ENCODE data around the gene GPC3.

The GPC3 gene

DNA sequence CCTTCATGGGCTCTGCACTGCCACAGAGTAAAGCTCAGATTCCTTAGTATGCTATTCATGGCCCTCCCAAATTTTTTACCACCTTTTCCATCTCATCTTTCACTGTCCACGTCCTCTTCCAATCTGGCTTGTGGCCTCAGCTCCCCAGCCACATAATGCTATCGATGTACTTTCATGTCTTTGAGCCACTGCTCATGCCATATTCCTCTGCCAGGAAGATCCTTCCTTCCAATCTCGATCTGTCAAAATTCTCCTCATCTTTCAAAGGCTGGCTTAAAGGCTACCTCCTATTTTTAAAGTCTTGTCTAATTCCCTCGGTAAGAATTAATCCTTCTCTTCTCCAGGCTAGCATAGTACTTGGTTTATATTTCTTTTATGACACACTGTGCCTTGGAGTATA, 336.8 kb downstream of the GPC3 start:
- Histone ChIP-seq H3K36me3 (ENCODE audit: control insufficient read depth, insufficient read depth, low read length) (no peaks in the 10 kb centered on the region), H3K9me3 (ENCODE audit: control insufficient read depth, insufficient read depth, low read length) (no peaks in the 10 kb centered on the region), H3K27me3 (ENCODE audit: control insufficient read depth, insufficient read depth, low read length) (peaks cover 1% of the 10 kb centered on the region; the same call in 1 of the 2 replicates), H3K27ac (ENCODE audit: low read depth, low read length) (no peak overlapping the region), H3K4me1 (ENCODE audit: control insufficient read depth, insufficient read depth, low read length) (peaks cover 35% of the 10 kb centered on the region), H3K4me3 (ENCODE audit: low read depth, low read length) (no peak overlapping the region), H3K9ac (ENCODE audit: low read depth, low read length) (no peak overlapping the region)

DNA sequence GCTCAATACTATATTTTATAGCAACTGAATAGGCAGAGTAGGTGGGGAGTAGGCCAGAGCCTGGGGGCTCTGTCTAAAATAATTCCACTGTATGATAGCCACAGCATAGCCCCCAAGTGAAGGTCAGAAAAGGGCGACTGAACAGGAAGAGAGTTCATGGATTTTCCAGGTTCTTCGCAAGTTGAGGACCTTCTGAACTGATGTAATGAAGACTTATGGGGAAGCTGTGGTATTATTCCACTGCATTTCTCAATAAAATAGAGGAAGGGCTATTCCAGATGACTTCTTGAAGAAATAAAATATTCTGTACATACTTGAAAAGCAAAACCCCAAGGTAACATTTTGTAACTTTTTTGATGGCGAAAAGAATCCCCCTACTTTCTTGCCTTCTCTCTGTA, 338.7 kb downstream of the GPC3 start:
- no peak overlapping the region for H3K9ac ChIP-seq (ENCODE audit: low read depth, low read length)
- H3K9me3 ChIP-seq (ENCODE audit: control insufficient read depth, insufficient read depth, low read length) = no peaks in the 10 kb centered on the region
- peaks cover 45% of the 10 kb centered on the region for H3K4me1 ChIP-seq (ENCODE audit: control insufficient read depth, insufficient read depth, low read length)
- no peak overlapping the region for H3K4me3 ChIP-seq (ENCODE audit: low read depth, low read length)
- H3K36me3 ChIP-seq (ENCODE audit: control insufficient read depth, insufficient read depth, low read length) = no peaks in the 10 kb centered on the region
- H3K27ac ChIP-seq (ENCODE audit: low read depth, low read length) = no peak overlapping the region
- H3K27me3 ChIP-seq (ENCODE audit: control insufficient read depth, insufficient read depth, low read length) = no peaks in the 10 kb centered on the region

DNA sequence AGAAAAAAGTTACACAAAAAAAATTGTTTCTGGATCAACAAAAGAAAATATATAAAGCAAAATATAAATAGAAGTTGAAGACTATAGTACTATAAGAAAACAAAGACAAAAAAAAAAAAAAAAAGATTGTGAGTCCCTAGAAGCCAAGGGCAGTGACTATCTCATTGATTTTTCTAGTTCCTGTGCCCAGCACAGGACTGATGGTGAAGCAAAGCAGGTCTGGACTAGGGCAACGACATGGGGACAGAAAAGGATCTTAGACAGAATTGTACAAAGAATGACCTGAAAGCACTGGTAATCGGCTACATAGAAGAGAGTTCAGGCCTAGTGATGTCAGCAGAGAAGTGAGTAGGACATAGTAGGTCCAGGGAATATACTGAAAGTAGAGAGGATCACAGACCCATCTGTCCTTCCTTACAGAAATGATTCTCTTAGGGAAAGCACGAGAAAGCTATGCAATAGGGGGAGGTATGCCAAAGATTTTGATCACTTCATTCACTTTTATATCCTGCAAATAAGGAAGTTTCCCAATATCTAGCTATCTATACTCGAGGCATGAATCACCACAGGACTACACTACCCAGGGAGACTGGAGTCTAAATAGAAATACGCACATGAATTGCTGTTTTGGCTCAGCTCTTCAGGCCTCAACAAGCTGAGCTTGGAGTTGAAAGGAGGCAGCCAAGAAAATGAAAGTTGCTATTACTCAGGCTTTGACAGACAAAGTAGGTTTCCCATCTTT, 339.2 kb downstream of the GPC3 start:
- Histone ChIP-seq H3K27ac (ENCODE audit: low read depth, low read length) (no peak overlapping the region), H3K4me1 (ENCODE audit: control insufficient read depth, insufficient read depth, low read length) (peaks cover 43% of the 10 kb centered on the region)

DNA sequence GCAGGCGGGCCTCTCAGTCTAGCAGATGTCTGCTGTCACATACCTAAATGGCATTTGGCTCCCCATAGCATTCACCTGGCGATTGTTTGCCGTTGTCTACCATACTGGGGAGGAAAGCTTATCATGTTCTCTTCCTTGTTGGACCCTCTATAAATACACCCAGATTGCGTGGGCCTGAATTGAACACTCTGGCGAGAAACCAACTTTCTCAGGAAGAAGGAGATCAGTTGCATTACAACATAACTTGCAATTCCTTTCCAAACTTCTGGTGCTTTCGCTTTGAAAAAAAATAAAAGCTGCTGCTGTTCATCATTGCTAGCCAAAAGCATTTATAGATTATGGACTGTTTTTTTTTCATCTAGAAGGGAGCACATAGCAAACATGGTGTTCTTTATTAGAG, 340.1 kb downstream of the GPC3 start:
- Histone ChIP-seq H3K9ac (ENCODE audit: low read depth, low read length) (no peak overlapping the region), H3K4me1 (ENCODE audit: control insufficient read depth, insufficient read depth, low read length) (peaks cover 51% of the 10 kb centered on the region), H3K4me3 (ENCODE audit: low read depth, low read length) (no peak overlapping the region), H3K27ac (ENCODE audit: low read depth, low read length) (no peak overlapping the region), H3K36me3 (ENCODE audit: control insufficient read depth, insufficient read depth, low read length) (no peaks in the 10 kb centered on the region), H3K9me3 (ENCODE audit: control insufficient read depth, insufficient read depth, low read length) (no peaks in the 10 kb centered on the region), H3K27me3 (ENCODE audit: control insufficient read depth, insufficient read depth, low read length) (no peaks in the 10 kb centered on the region)

More for the DNA sequence above, 339.2 kb downstream of the GPC3 start:
- no peak overlapping the region for H3K9ac ChIP-seq (ENCODE audit: low read depth, low read length)
- no peak overlapping the region for H3K4me3 ChIP-seq (ENCODE audit: low read depth, low read length)
- no peaks in the 10 kb centered on the region for H3K9me3 ChIP-seq (ENCODE audit: control insufficient read depth, insufficient read depth, low read length)
- H3K27me3 ChIP-seq (ENCODE audit: control insufficient read depth, insufficient read depth, low read length) = no peaks in the 10 kb centered on the region
- H3K36me3 ChIP-seq (ENCODE audit: control insufficient read depth, insufficient read depth, low read length) = no peaks in the 10 kb centered on the region

- Histone ChIP-seq H3K27me3 (ENCODE audit: control insufficient read depth, insufficient read depth, low read length) (no peaks in the 10 kb centered on the region), H3K36me3 (ENCODE audit: control insufficient read depth, insufficient read depth, low read length) (no peaks in the 10 kb centered on the region), H3K4me3 (ENCODE audit: low read depth, low read length) (no peak overlapping the region), H3K4me1 (ENCODE audit: control insufficient read depth, insufficient read depth, low read length) (peaks cover 43% of the 10 kb centered on the region), H3K9ac (ENCODE audit: low read depth, low read length) (peak overlapping the region; percentile 34; the same call in 1 of the 2 replicates), H3K9me3 (ENCODE audit: control insufficient read depth, insufficient read depth, low read length) (no peaks in the 10 kb centered on the region), H3K27ac (ENCODE audit: low read depth, low read length) (peak overlapping the region; percentile 73)
These were observed 345.0 kb downstream of the GPC3 start for GRCh38 chrX:133640161-133641015.

DNA sequence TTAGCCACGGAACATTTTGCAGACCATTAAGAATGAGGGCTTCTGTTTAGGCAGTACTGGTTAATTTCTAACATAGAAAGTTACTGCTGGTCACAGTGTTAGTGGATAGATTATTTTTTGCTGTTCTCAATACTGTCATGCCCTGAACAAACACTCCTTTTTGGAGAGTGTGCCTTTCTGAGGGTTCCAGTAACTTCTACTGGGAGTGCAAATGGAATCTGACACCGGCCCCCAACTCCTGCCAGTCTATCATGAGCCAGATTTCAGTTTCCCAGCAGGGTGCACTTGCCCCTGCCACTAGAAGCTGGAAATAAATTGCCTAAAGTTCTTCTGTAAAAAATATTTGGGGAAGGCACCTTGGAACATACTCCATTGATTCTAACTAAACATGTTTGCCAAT, 345.7 kb downstream of the GPC3 start:
- H3K27ac ChIP-seq (ENCODE audit: low read depth, low read length) = peak overlapping the region; percentile 73
- peak overlapping the region; percentile 34; the same call in 1 of the 2 replicates for H3K9ac ChIP-seq (ENCODE audit: low read depth, low read length)
- H3K9me3 ChIP-seq (ENCODE audit: control insufficient read depth, insufficient read depth, low read length) = no peaks in the 10 kb centered on the region
- H3K4me3 ChIP-seq (ENCODE audit: low read depth, low read length) = no peak overlapping the region
- no peaks in the 10 kb centered on the region for H3K27me3 ChIP-seq (ENCODE audit: control insufficient read depth, insufficient read depth, low read length)
- no peaks in the 10 kb centered on the region for H3K36me3 ChIP-seq (ENCODE audit: control insufficient read depth, insufficient read depth, low read length)
- H3K4me1 ChIP-seq (ENCODE audit: control insufficient read depth, insufficient read depth, low read length) = peaks cover 43% of the 10 kb centered on the region

GRCh38 chrX:133638285-133638684, 347.1 kb downstream of the GPC3 start:
- Histone ChIP-seq H3K4me1 (ENCODE audit: control insufficient read depth, insufficient read depth, low read length) (peaks cover 41% of the 10 kb centered on the region), H3K27ac (ENCODE audit: low read depth, low read length) (no peak overlapping the region), H3K4me3 (ENCODE audit: low read depth, low read length) (no peak overlapping the region), H3K36me3 (ENCODE audit: control insufficient read depth, insufficient read depth, low read length) (no peaks in the 10 kb centered on the region), H3K9ac (ENCODE audit: low read depth, low read length) (no peak overlapping the region), H3K9me3 (ENCODE audit: control insufficient read depth, insufficient read depth, low read length) (no peaks in the 10 kb centered on the region), H3K27me3 (ENCODE audit: control insufficient read depth, insufficient read depth, low read length) (no peaks in the 10 kb centered on the region)

DNA sequence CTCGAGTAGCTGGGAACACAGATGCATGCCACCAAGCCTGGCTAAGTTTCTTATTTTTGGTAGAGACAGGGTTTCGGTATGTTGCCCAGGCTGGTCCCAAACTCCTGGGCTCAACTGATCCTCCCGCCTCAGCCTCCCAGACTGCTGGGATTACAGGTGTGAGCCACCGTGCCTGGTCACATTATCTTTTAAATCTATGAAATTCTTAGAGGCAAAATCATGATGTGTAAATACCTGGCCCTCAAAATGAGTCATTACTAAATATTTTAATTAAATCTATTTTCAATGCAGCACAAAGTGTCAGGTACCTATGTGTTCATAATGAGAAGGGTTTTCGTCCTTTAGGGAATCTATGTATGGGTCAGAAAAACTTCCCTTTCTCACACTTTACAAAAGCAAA, 347.6 kb downstream of the GPC3 start:
- H3K27me3 ChIP-seq (ENCODE audit: control insufficient read depth, insufficient read depth, low read length) = no peaks in the 10 kb centered on the region
- H3K4me1 ChIP-seq (ENCODE audit: control insufficient read depth, insufficient read depth, low read length) = peaks cover 35% of the 10 kb centered on the region
- no peak overlapping the region for H3K4me3 ChIP-seq (ENCODE audit: low read depth, low read length)
- no peak overlapping the region for H3K9ac ChIP-seq (ENCODE audit: low read depth, low read length)
- no peak overlapping the region for H3K27ac ChIP-seq (ENCODE audit: low read depth, low read length)
- H3K9me3 ChIP-seq (ENCODE audit: control insufficient read depth, insufficient read depth, low read length) = no peaks in the 10 kb centered on the region
- H3K36me3 ChIP-seq (ENCODE audit: control insufficient read depth, insufficient read depth, low read length) = no peaks in the 10 kb centered on the region

DNA sequence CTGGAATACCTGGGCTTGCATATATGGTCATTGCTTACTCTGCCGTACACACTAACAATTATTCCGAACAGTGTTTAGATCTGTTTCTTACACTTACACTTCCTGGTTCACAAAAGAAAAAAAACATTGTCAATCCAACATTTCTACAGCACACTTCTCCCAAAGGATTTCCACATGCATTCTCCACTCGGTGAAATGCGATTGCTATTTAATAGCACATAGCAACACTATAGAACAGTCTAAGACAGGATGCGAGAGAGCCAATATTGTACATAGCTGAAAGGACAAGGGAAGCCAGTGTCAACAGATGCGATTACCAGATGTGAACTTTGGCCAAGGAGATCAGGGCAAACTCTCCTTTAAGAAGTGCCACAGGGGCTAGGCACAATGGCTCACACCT, 349.4 kb downstream of the GPC3 start:
- H3K27me3 ChIP-seq (ENCODE audit: control insufficient read depth, insufficient read depth, low read length) = no peaks in the 10 kb centered on the region
- no peak overlapping the region for H3K9ac ChIP-seq (ENCODE audit: low read depth, low read length)
- no peak overlapping the region for H3K4me3 ChIP-seq (ENCODE audit: low read depth, low read length)
- no peaks in the 10 kb centered on the region for H3K36me3 ChIP-seq (ENCODE audit: control insufficient read depth, insufficient read depth, low read length)
- no peaks in the 10 kb centered on the region for H3K9me3 ChIP-seq (ENCODE audit: control insufficient read depth, insufficient read depth, low read length)
- peaks cover 26% of the 10 kb centered on the region for H3K4me1 ChIP-seq (ENCODE audit: control insufficient read depth, insufficient read depth, low read length)
- no peak overlapping the region for H3K27ac ChIP-seq (ENCODE audit: low read depth, low read length)

DNA sequence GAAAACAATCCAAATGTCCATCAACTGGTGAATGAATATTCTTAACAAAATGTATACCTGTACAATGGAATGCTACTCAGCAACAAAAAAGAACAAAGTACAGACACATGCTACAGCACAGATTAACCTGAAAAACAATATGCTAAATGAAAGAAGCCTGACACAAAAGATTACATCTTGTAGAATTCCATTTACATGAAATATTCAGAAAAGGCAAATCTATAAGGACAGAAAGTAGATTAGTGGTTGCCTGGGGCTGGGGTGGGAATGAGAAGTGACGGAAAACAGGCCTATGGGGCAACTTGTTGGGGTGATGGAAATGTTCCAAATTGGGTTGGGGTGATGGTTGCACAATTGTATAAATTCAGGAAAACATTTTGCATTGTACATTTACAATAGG, 351.0 kb downstream of the GPC3 start:
- peaks cover 22% of the 10 kb centered on the region for H3K4me1 ChIP-seq (ENCODE audit: control insufficient read depth, insufficient read depth, low read length)
- no peak overlapping the region for H3K27ac ChIP-seq (ENCODE audit: low read depth, low read length)
- no peak overlapping the region for H3K4me3 ChIP-seq (ENCODE audit: low read depth, low read length)
- H3K9ac ChIP-seq (ENCODE audit: low read depth, low read length) = no peak overlapping the region
- H3K27me3 ChIP-seq (ENCODE audit: control insufficient read depth, insufficient read depth, low read length) = no peaks in the 10 kb centered on the region
- H3K36me3 ChIP-seq (ENCODE audit: control insufficient read depth, insufficient read depth, low read length) = no peaks in the 10 kb centered on the region
- H3K9me3 ChIP-seq (ENCODE audit: control insufficient read depth, insufficient read depth, low read length) = no peaks in the 10 kb centered on the region

DNA sequence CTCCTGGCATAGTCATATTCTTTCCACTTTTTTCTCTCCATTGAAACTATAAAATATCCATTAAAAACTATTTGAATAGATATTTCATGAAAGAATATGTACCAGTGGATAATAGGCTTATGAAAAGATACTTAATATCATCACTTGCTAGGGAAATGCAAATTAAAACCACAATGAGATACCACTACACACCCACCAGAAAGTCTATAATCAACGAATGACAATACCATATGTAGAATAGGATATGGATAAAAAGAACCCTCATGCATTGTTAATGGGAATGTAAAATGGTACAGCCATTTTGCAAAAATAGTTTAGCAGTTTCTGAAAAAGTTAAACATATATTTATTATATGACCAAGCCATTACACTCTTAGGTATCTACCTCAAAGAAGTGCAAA, 351.4 kb downstream of the GPC3 start:
- peaks cover 17% of the 10 kb centered on the region for H3K4me1 ChIP-seq (ENCODE audit: control insufficient read depth, insufficient read depth, low read length)
- H3K4me3 ChIP-seq (ENCODE audit: low read depth, low read length) = no peak overlapping the region
- no peak overlapping the region for H3K27ac ChIP-seq (ENCODE audit: low read depth, low read length)
- no peak overlapping the region for H3K9ac ChIP-seq (ENCODE audit: low read depth, low read length)
- no peaks in the 10 kb centered on the region for H3K36me3 ChIP-seq (ENCODE audit: control insufficient read depth, insufficient read depth, low read length)
- no peaks in the 10 kb centered on the region for H3K27me3 ChIP-seq (ENCODE audit: control insufficient read depth, insufficient read depth, low read length)
- H3K9me3 ChIP-seq (ENCODE audit: control insufficient read depth, insufficient read depth, low read length) = no peaks in the 10 kb centered on the region
